Transverse colon (tissue), 4 donors: ENCODE data around the gene AMN. TPM values are rescaled to one million over a fixed set of nuclear protein-coding genes. Genes with fewer than 3 reads are reported as not detected.

Experiments used
- DNase-seq: peaks from one replicate; pipeline ENCODE4 v3.0.0-alpha.2; 2019
- H3K27ac ChIP-seq, 4 donors: fragments of 200-600 bp; sonication (generic); 2 replicates each; pipeline ENCODE4 v1.5.1; 2016 to 2018; ENCODE audit warnings: inconsistent platforms in 4 of 4
- H3K27me3 ChIP-seq: fragments of 200-600 bp; sonication (generic); 2 replicates; pipeline ENCODE4 v1.5.1; 2017; ENCODE audit warnings: inconsistent platforms
- H3K36me3 ChIP-seq, 4 donors: fragments of 200-600 bp; sonication (generic); 2 replicates each; pipeline ENCODE4 v1.5.1; 2017 to 2019; ENCODE audit warnings: inconsistent platforms in 4 of 4
- H3K4me1 ChIP-seq, 4 donors: fragments of 200-600 bp; sonication (generic); 2 replicates each; pipeline ENCODE4 v1.5.1; 2017 to 2020; ENCODE audit warnings: inconsistent platforms in 4 of 4
- H3K4me3 ChIP-seq, 4 donors: fragments of 200-600 bp; sonication (generic); 1 replicate in 1 of 4; 2 replicates in 3 of 4; pipeline versions ENCODE4 v1.5.1 to v1.6.1; 2017 to 2019; ENCODE audit warnings: inconsistent platforms in 4 of 4
- H3K9me3 ChIP-seq, 2 donors: fragments of 200-600 bp; sonication (generic); 2 replicates each; pipeline ENCODE4 v1.5.1; 2017 to 2019; ENCODE audit warnings: inconsistent platforms in 2 of 2
- EP300 ChIP-seq: sonication (generic); formaldehyde crosslinking; IDR thresholded peaks from one replicate; pipeline ENCODE4 v1.6.1; 2017; ENCODE audit warnings: antibody characterized with exemption, low read depth
- POLR2A ChIP-seq: fragments of 450-650 bp; IDR thresholded peaks from one replicate; pipeline ENCODE4 v1.6.1; 2016; ENCODE audit warnings: antibody characterized with exemption, mild to moderate bottlenecking, moderate library complexity
- POLR2AphosphoS5 ChIP-seq, 3 donors: sonication (generic); formaldehyde crosslinking; IDR thresholded peaks; one replicate each; pipeline ENCODE4 v1.6.1; 2016; ENCODE audit warnings: antibody characterized with exemption in 3 of 3
- WGBS, 2 donors: methylation state at CpG; one replicate each; pipeline ENCODE4 v1.1.5; 2018; ENCODE audit warnings: low coverage in 1 of 2; 5-methylcytosine and 5-hydroxymethylcytosine counted together
- in situ Hi-C, 4 donors: fragments of 200-750 bp; cut with MboI; loops; one replicate each; pipeline versions ENCODE4 v1.15.0 to v1.15.1; 2017; ENCODE audit warnings: low sequenced_read_pairs in 3 of 4, low pct_ligation_motif_present in 1 of 4, low pct_unique_long_range_greater_than_20kb in 1 of 4
- intact Hi-C: fragments of 100-400 bp; cut with DNase I; formaldehyde crosslinking; loops from one replicate; pipeline ENCODE4 v1.15.1; 2023; ENCODE audit warnings: low total_unique reads
- total RNA-seq, 4 donors: library from RNA; depleted of rRNA; stranded (reverse); fragments of >200 nt; gene quantifications; one replicate each; pipeline ENCODE4 v1.1.0, GENCODE V29; 2016
- TF ChIP-seq, protein P1 (sequence below), 5 experiments: fragments of 200-600 bp in 3 of 5; fragments of 450-650 bp in 2 of 5; sonication (generic) in 3 of 5; IDR thresholded peaks; 1 replicate in 2 of 5; 2 replicates in 3 of 5; pipeline ENCODE4 v1.5.1; 2016 to 2017; ENCODE audit warnings: antibody characterized with exemption in 5 of 5, inconsistent platforms in 3 of 5, mild to moderate bottlenecking in 2 of 5, moderate library complexity in 1 of 5

AMN gene
- total RNA-seq, 4 donors from 2014 or later: 306 to 597 (median 420) TPM

DNA sequence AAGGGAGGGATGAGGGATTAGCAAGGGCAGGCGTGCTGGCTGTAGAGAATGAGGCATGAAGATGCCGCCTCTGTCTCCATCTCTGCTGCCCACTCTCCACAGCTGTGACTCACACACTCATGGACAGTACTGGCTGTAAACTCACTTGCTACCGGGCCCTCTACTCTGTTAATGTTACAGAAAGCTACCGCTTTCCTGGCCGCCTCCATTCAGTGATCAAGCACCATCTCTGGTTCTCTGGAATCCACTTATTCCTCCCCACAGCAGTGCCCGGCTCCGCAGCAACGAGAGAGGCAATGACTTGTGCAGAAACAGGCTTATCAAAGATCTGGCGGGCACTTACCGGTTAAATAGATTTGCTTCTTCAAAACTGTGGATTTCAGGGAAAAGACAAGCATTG, 34.8 kb downstream of the AMN start:
- Histone ChIP-seq H3K9me3 (no peaks in the 10 kb centered on the region), H3K27me3 (no peaks in the 10 kb centered on the region), H3K4me3 (no peak overlapping the region), H3K4me1 (no peaks in the 10 kb centered on the region), H3K36me3 (peaks cover 0 to 66% (median 27%) of the 10 kb centered on the region in 4 donors), H3K27ac (no peak overlapping the region)
- 87 to 94% methylated on average over 3 to 10 of the region's 10 CpGs for WGBS, 2 donors
- TF ChIP-seq POLR2A (no peak), EP300 (no peak), POLR2AphosphoS5 (IDR thresholded peaks at IDR 0.05) (no peak)
- TF ChIP-seq, protein P1, sequence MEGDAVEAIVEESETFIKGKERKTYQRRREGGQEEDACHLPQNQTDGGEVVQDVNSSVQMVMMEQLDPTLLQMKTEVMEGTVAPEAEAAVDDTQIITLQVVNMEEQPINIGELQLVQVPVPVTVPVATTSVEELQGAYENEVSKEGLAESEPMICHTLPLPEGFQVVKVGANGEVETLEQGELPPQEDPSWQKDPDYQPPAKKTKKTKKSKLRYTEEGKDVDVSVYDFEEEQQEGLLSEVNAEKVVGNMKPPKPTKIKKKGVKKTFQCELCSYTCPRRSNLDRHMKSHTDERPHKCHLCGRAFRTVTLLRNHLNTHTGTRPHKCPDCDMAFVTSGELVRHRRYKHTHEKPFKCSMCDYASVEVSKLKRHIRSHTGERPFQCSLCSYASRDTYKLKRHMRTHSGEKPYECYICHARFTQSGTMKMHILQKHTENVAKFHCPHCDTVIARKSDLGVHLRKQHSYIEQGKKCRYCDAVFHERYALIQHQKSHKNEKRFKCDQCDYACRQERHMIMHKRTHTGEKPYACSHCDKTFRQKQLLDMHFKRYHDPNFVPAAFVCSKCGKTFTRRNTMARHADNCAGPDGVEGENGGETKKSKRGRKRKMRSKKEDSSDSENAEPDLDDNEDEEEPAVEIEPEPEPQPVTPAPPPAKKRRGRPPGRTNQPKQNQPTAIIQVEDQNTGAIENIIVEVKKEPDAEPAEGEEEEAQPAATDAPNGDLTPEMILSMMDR (IDR thresholded peaks at IDR 0.05): no peak
- intact Hi-C loops: no loop called here
- in situ Hi-C loops: no loop called here
- no peak for DNase-seq

DNA sequence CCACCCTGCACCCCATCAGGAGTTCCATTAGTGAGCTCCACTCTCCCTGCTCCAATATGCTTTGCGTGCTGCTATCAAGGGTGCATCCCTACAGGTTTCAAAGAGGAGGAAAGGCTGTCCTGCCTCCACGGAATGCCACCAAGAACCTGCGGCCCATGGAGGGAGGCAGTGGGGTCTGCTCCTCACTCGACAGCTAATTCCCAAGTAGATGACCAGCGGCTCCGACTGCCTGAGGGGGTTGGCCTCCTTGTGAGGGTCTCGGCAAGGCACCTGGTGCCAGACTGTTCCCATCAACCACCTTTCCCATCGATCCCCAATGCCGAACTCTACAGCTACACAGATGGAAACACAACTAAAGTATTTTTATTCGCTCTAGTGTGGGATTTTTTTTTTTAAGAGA, 36.0 kb downstream of the AMN start:
- WGBS, 2 donors: 92 to 100% methylated on average over 1 to 10 of the region's 10 CpGs
- Histone ChIP-seq H3K4me3 (no peak overlapping the region), H3K27me3 (no peaks in the 10 kb centered on the region), H3K36me3 (peaks cover 0 to 65% (median 32%) of the 10 kb centered on the region in 4 donors), H3K27ac (no peak overlapping the region), H3K9me3 (no peaks in the 10 kb centered on the region), H3K4me1 (no peaks in the 10 kb centered on the region)
- DNase-seq: no peak
- no peak for TF ChIP-seq EP300
- TF ChIP-seq POLR2AphosphoS5 (IDR thresholded peaks at IDR 0.05): no peak
- TF ChIP-seq POLR2A: no peak
- TF ChIP-seq, protein P1 (IDR thresholded peaks at IDR 0.05): no peak
- intact Hi-C loops (no loop called here), in situ Hi-C loops (no loop called here)

DNA sequence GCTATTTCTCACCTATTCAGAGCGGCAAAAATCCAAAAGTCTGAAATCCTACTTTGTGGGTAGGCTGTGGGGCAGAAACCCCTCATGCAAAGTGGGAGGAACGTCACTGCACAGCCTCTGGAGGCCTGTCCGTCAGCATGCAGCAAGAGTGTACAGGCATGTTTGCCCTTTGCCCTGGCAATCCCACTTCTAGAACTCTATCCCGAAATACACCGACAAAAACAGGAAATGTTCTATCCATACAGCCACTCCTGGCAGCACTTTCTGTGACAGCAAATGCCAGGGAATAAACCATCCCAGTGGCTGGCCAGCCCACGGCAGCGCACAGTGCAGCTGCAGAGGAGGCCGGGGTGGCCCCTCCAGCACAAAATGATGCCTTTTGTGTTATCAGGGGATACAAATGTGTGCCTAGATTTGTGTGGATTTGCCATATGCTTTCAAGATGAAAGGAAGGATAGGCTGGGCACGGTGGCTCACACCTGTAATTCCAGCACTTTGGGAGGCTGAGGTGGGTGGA, 39.7 kb downstream of the AMN start:
- Histone ChIP-seq H3K27ac (no peak overlapping the region), H3K9me3 (no peaks in the 10 kb centered on the region), H3K4me3 (no peak overlapping the region), H3K36me3 (peaks cover 0 to 82% (median 33%) of the 10 kb centered on the region in 4 donors), H3K27me3 (no peaks in the 10 kb centered on the region), H3K4me1 (no peaks in the 10 kb centered on the region)
- TF ChIP-seq, protein P1 (IDR thresholded peaks at IDR 0.05): no peak
- no peak for TF ChIP-seq POLR2AphosphoS5 (IDR thresholded peaks at IDR 0.05)
- DNase-seq: no peak
- 79 to 100% methylated on average over 1 to 6 of the region's 9 CpGs for WGBS, 2 donors
- in situ Hi-C loops: no loop called here
- intact Hi-C loops: no loop called here

DNA sequence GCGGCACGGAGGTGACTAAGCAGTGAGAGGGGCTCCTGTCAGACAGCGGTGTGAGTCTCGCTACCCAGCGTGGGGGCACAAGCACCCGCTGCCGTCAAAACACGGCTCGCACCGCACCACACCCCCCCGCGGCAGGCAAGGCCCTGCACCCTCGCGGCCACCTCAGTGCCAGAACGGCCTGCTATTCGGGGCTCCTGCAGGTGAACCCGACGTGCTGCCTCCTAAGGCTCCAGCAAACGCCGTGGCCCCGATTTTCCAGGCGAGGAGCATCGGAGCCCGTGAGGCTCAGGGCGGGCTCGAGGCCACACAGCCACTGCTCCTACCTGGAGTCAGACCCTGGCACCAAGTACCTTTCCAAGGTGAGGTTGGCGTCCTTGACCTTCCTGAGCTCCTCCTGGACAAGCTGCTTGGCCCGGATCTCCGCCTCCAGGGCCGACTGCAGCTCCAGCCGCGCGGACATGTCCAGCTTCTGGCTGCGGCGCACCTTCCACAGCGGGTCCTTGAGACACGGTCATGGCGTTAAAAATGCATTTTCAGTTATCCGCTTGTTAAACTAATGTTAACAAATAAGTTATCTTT, 41.8 kb downstream of the AMN start:
- H3K4me3 ChIP-seq: no peak overlapping the region
- no peak for DNase-seq
- WGBS, 2 donors: 93 to 94% methylated on average over 4 to 39 of the region's 39 CpGs
- H3K27ac ChIP-seq: no peak overlapping the region
- TF ChIP-seq, protein P1 (IDR thresholded peaks at IDR 0.05): no peak
- no peak for TF ChIP-seq POLR2A
- TF ChIP-seq EP300: no peak
- no peak for TF ChIP-seq POLR2AphosphoS5 (IDR thresholded peaks at IDR 0.05)
- in situ Hi-C loops (no loop called here), intact Hi-C loops (no loop called here)
- no peaks in the 10 kb centered on the region for H3K9me3 ChIP-seq
- H3K4me1 ChIP-seq: no peaks in the 10 kb centered on the region
- H3K27me3 ChIP-seq: no peaks in the 10 kb centered on the region
- H3K36me3 ChIP-seq: peaks cover 0 to 84% (median 34%) of the 10 kb centered on the region in 4 donors
